Left hindlimb (tissue), 1 donor: ENCODE results near the gene SEC16A.

Experiments used
- DNase-seq: peaks from one replicate; pipeline ENCODE4 v3.0.0-alpha.2; 2018

SEC16A gene

GRCh38 chr9:136486823-136487620 lies 4.2 kb upstream of the SEC16A start:
- DNase-seq = no peak

- DNase-seq = no peak
Observed at GRCh38 chr9:136486131-136486530, 3.3 kb upstream of the SEC16A start.

GRCh38 chr9:136485049-136486045 lies 2.5 kb upstream of the SEC16A start:
- peak; percentile 81 for DNase-seq

GRCh38 chr9:136484153-136485048 lies 1.6 kb upstream of the SEC16A start:
- peak; percentile 54 for DNase-seq

GRCh38 chr9:136483589-136484152 lies 831 bp upstream of the SEC16A start:
- DNase-seq = peak; percentile 96

- DNase-seq = no peak
Observed at GRCh38 chr9:136482046-136482792, 621 bp downstream of the SEC16A start.

- DNase-seq = no peak
Observed at GRCh38 chr9:136481558-136481957, 1.3 kb downstream of the SEC16A start.

GRCh38 chr9:136476369-136477150 lies 6.3 kb downstream of the SEC16A start:
- no peak for DNase-seq

GRCh38 chr9:136474974-136475865 lies 7.6 kb downstream of the SEC16A start:
- DNase-seq = no peak

- DNase-seq = no peak
Observed at GRCh38 chr9:136474021-136474640, 8.7 kb downstream of the SEC16A start.

GRCh38 chr9:136473354-136473721 lies 9.5 kb downstream of the SEC16A start:
- no peak for DNase-seq

- no peak for DNase-seq
Observed at GRCh38 chr9:136472640-136473353, 10.0 kb downstream of the SEC16A start.

GRCh38 chr9:136471802-136472487 lies 10.9 kb downstream of the SEC16A start:
- DNase-seq = no peak

- DNase-seq = no peak
Observed at GRCh38 chr9:136470792-136471469, 11.9 kb downstream of the SEC16A start.

- DNase-seq = no peak
Observed at GRCh38 chr9:136470356-136470755, 12.5 kb downstream of the SEC16A start.

- DNase-seq = no peak
Observed at GRCh38 chr9:136467766-136468165, 15.1 kb downstream of the SEC16A start.

GRCh38 chr9:136466155-136466541 lies 16.7 kb downstream of the SEC16A start:
- no peak for DNase-seq
